NT2/D1 (cell line): Measurements from ENCODE around the gene CCDC86.

Experiments used
- SUZ12 ChIP-seq: IDR thresholded peaks from 2 replicates; pipeline ENCODE4 v1.6.1; 2011; ENCODE audit not compliant: insufficient read length, insufficient read depth; ENCODE audit errors: extremely low read depth
- YY1 ChIP-seq: IDR thresholded peaks from 2 replicates; pipeline ENCODE4 v1.6.1; 2011; ENCODE audit not compliant: insufficient read length, insufficient read depth
- ZNF274 ChIP-seq: IDR thresholded peaks from 2 replicates; pipeline ENCODE4 v1.6.1; 2011; ENCODE audit warnings: mild to moderate bottlenecking, low read depth, low read length

GRCh38 chr11:60831501-60832079 lies 10.3 kb upstream of the CCDC86 start:
- TF ChIP-seq YY1 (no peak), ZNF274 (no peak), SUZ12 (no peak)
